H1 (cell line): ENCODE data around the gene SORCS3. TPM values are rescaled to one million over a fixed set of nuclear protein-coding genes. Genes with fewer than 3 reads are reported as not detected.

Source experiments
- CTCF ChIA-PET: fragments of 300-600 bp; sonication (Branson Sonifier 250); formaldehyde crosslinking; loops from one replicate; lab custom pipeline; 2021; ENCODE audit not compliant: partially characterized antibody; lab: Charles Lee
- POLR2A ChIA-PET: fragments of 300-600 bp; sonication (Branson Sonifier 250); formaldehyde crosslinking; loops from one replicate; lab custom pipeline; 2021; ENCODE audit warnings: inconsistent platforms; ENCODE audit not compliant: partially characterized antibody; lab: Charles Lee
- DNase-seq, 2 experiments: peaks; one replicate each; pipeline versions ENCODE4 v3.0.0 to v3.0.0-alpha.2; 2010 to 2022; ENCODE audit warnings: low spot score in 2 of 2, low read depth in 1 of 2, mixed read lengths in 1 of 2
- FAIRE-seq: peaks from 2 replicates; lab custom pipeline; 2011; peaks lifted over from hg19 to GRCh38; lab: Jason Lieb, UNC
- H2AFZ ChIP-seq: 2 replicates; pipeline ENCODE4 v1.8.1; 2012; ENCODE audit warnings: low read length, inconsistent platforms
- H2AK5ac ChIP-seq: 2 replicates; pipeline ENCODE4 v1.6.1; 2013; ENCODE audit warnings: low read depth, low read length
- H2BK120ac ChIP-seq: replicated peaks from 2 replicates; pipeline ENCODE3; 2013; ENCODE audit warnings: low read depth, low read length, inconsistent platforms
- H2BK12ac ChIP-seq: 2 replicates; pipeline ENCODE4 v1.6.1; 2013; ENCODE audit warnings: low read depth, low read length
- H2BK15ac ChIP-seq: 2 replicates; pipeline ENCODE4 v1.6.1; 2013; ENCODE audit warnings: low read length
- H2BK20ac ChIP-seq: 2 replicates; pipeline ENCODE4 v1.6.1; 2013; ENCODE audit warnings: low read length
- H2BK5ac ChIP-seq: 2 replicates; pipeline ENCODE4 v1.6.1; 2013; ENCODE audit warnings: low read depth, low read length
- H3K14ac ChIP-seq: 2 replicates; pipeline ENCODE4 v1.6.1; 2013; ENCODE audit warnings: inconsistent platforms; ENCODE audit not compliant: insufficient read length
- H3K18ac ChIP-seq: 2 replicates; pipeline ENCODE4 v1.6.1; 2013; ENCODE audit warnings: low read length; ENCODE audit errors: extremely low read depth
- H3K23ac ChIP-seq: 2 replicates; pipeline ENCODE4 v1.6.1; 2013; ENCODE audit warnings: inconsistent platforms; ENCODE audit not compliant: insufficient read length
- H3K23me2 ChIP-seq: 2 replicates; pipeline ENCODE4 v1.6.1; 2013; ENCODE audit warnings: low read depth, low read length
- H3K27ac ChIP-seq: 2 replicates; pipeline ENCODE4 v1.6.1; 2011; ENCODE audit warnings: low read depth, low read length, inconsistent platforms
- H3K27me3 ChIP-seq, 4 experiments: replicated peaks in 1 of 4; 1 replicate in 1 of 4; 2 replicates in 3 of 4; pipeline versions ENCODE4 v1.6.1 to v1.8.1; 2011 to 2013; ENCODE audit warnings: low read length in 3 of 4, mild to moderate bottlenecking in 3 of 4, inconsistent platforms in 2 of 4, mixed read lengths in 2 of 4, moderate library complexity in 1 of 4; ENCODE audit not compliant: control insufficient read depth in 3 of 4, insufficient read depth in 3 of 4; ENCODE audit errors: extremely low read depth in 1 of 4
- H3K36me3 ChIP-seq, 4 experiments: 2 replicates each; pipeline versions ENCODE4 v1.6.1 to v1.8.1; 2011 to 2013; ENCODE audit warnings: mild to moderate bottlenecking in 4 of 4, low read length in 3 of 4, moderate library complexity in 2 of 4, control low read depth in 1 of 4, inconsistent platforms in 1 of 4; ENCODE audit not compliant: insufficient read depth in 4 of 4, control insufficient read depth in 2 of 4
- H3K4ac ChIP-seq: replicated peaks from 2 replicates; pipeline ENCODE3; 2013; ENCODE audit warnings: low read length, low read depth, mixed read lengths, inconsistent platforms; ENCODE audit not compliant: insufficient read length
- H3K4me1 ChIP-seq, 4 experiments: replicated peaks in 1 of 4; 1 replicate in 1 of 4; 2 replicates in 3 of 4; pipeline versions ENCODE4 v1.6.1 to v1.8.1; 2011 to 2013; ENCODE audit warnings: low read length in 3 of 4, inconsistent platforms in 2 of 4, mixed read lengths in 1 of 4; ENCODE audit not compliant: insufficient read depth in 4 of 4, control insufficient read depth in 3 of 4
- H3K4me2 ChIP-seq, 2 experiments: 2 replicates each; pipeline versions ENCODE4 v1.6.1 to v1.8.1; 2011 to 2013; ENCODE audit warnings: low read depth in 2 of 2, low read length in 2 of 2, control low read depth in 1 of 2, inconsistent platforms in 1 of 2, mild to moderate bottlenecking in 1 of 2; ENCODE audit not compliant: insufficient read depth in 1 of 2
- H3K4me3 ChIP-seq, 4 experiments: fragments of 200-600, 300-600 bp in 1 of 4; sonication (generic), shearing (Covaris generic), sonication (Bioruptor Twin) in 1 of 4; 2 replicates each; pipeline versions ENCODE4 v1.5.1 to v1.8.1; 2011 to 2016; ENCODE audit warnings: low read length in 4 of 4, low read depth in 3 of 4, control low read depth in 2 of 4, inconsistent platforms in 2 of 4, mild to moderate bottlenecking in 2 of 4, mixed read lengths in 1 of 4, moderate library complexity in 1 of 4; ENCODE audit not compliant: insufficient read depth in 2 of 4; ENCODE audit errors: extremely low read depth in 1 of 4
- H3K56ac ChIP-seq: replicated peaks from 2 replicates; pipeline ENCODE3; 2013; ENCODE audit warnings: low read depth, mild to moderate bottlenecking, mixed read lengths, low read length, inconsistent platforms; ENCODE audit not compliant: insufficient read length
- H3K79me1 ChIP-seq: 2 replicates; pipeline ENCODE4 v1.6.1; 2013; ENCODE audit warnings: low read depth, low read length, control low read depth
- H3K79me2 ChIP-seq, 2 experiments: 2 replicates each; pipeline versions ENCODE4 v1.6.1 to v1.8.1; 2012 to 2013; ENCODE audit warnings: low read length in 2 of 2, mild to moderate bottlenecking in 2 of 2, inconsistent platforms in 1 of 2; ENCODE audit not compliant: insufficient read depth in 2 of 2, control insufficient read depth in 1 of 2
- H3K9ac ChIP-seq, 4 experiments: replicated peaks in 1 of 4; 1 replicate in 1 of 4; 2 replicates in 3 of 4; pipeline versions ENCODE4 v1.6.1 to v1.8.1; 2011 to 2013; ENCODE audit warnings: low read depth in 3 of 4, low read length in 3 of 4, control low read depth in 2 of 4, mild to moderate bottlenecking in 2 of 4, moderate library complexity in 2 of 4, inconsistent platforms in 1 of 4; ENCODE audit errors: extremely low read depth in 1 of 4
- H3K9me3 ChIP-seq, 2 experiments: 2 replicates each; pipeline versions ENCODE4 v1.6.1 to v1.8.1; 2012 to 2013; ENCODE audit warnings: mild to moderate bottlenecking in 2 of 2, moderate library complexity in 2 of 2, control low read depth in 1 of 2, inconsistent platforms in 1 of 2, low read depth in 1 of 2, low read length in 1 of 2, mixed read lengths in 1 of 2; ENCODE audit not compliant: insufficient read depth in 2 of 2
- H4K20me1 ChIP-seq, 2 experiments: replicated peaks in 1 of 2; 2 replicates each; pipeline versions ENCODE3 to v1.8.1; 2011 to 2013; ENCODE audit warnings: inconsistent platforms in 2 of 2, low read length in 2 of 2, mild to moderate bottlenecking in 1 of 2; ENCODE audit not compliant: insufficient read depth in 2 of 2, control insufficient read depth in 1 of 2
- H4K5ac ChIP-seq: 2 replicates; pipeline ENCODE4 v1.6.1; 2013; ENCODE audit warnings: low read length, low read depth, mixed read lengths, inconsistent platforms; ENCODE audit not compliant: insufficient read length
- H4K8ac ChIP-seq: 2 replicates; pipeline ENCODE4 v1.8.0; 2013; ENCODE audit warnings: mild to moderate bottlenecking, moderate library complexity, low read length, inconsistent platforms; ENCODE audit not compliant: insufficient read depth; ENCODE audit errors: extremely low read depth
- H4K91ac ChIP-seq: replicated peaks from 2 replicates; pipeline ENCODE3; 2013; ENCODE audit warnings: low read length, mixed read lengths, inconsistent platforms; ENCODE audit not compliant: insufficient read length
- ATF2 ChIP-seq: IDR thresholded peaks from 2 replicates; pipeline ENCODE4 v1.6.1; 2012; ENCODE audit warnings: low read length, inconsistent platforms
- JUND ChIP-seq: IDR thresholded peaks from 2 replicates; pipeline ENCODE4 v1.6.1; 2011; ENCODE audit warnings: mild to moderate bottlenecking, improper control_type of control experiment, low read length
- KDM4A ChIP-seq: IDR thresholded peaks from one replicate; pipeline ENCODE4 v1.7.1; 2012; ENCODE audit warnings: low read depth, mild to moderate bottlenecking, moderate library complexity, low read length, inconsistent platforms; ENCODE audit not compliant: severe bottlenecking
- NANOG ChIP-seq: IDR thresholded peaks from 2 replicates; pipeline ENCODE4 v1.6.1; 2011; ENCODE audit warnings: low read length, low read depth, mild to moderate bottlenecking, inconsistent platforms; ENCODE audit not compliant: insufficient read depth, poor library complexity, severe bottlenecking
- WGBS, 2 experiments: shearing (Covaris generic) in 1 of 2; methylation state at CpG; one replicate each; pipeline versions ENCODE4 v1.1.6 to v1.1.7; 2013 to 2015; ENCODE audit warnings: low lambda C conversion rate in 2 of 2, mixed read lengths in 2 of 2, inconsistent platforms in 1 of 2, low coverage in 1 of 2, missing lambda C conversion rate in 1 of 2; ENCODE audit not compliant: insufficient replicate concordance in 2 of 2, insufficient coverage in 1 of 2, insufficient read length in 1 of 2; ENCODE audit errors: extremely low coverage in 1 of 2, missing lambda C conversion rate in 1 of 2; 5-methylcytosine and 5-hydroxymethylcytosine counted together
- polyA plus RNA-seq, 7 experiments: library from polyadenylated mRNA; depleted of rRNA in 3 of 7; stranded (reverse) in 5 of 7; unstranded in 2 of 7; fragments of >200 nt in 5 of 7; fragments of 200-250 nt in 2 of 7; gene quantifications; 1 replicate in 5 of 7; 2 replicates in 1 of 7; 4 replicates in 1 of 7; pipeline versions ENCODE4 v1.2.1 to v1.2.3, GENCODE V29; 2011 to 2013; ENCODE audit warnings: missing spikeins in 2 of 7, mixed read lengths in 2 of 7
- total RNA-seq: library from RNA; stranded (reverse); fragmentation: NEBNext Ultra II Directional; extraction: Animal tissue kit (Norgen Biotek cat#: 25700); gene quantifications from 2 replicates; pipeline ENCODE4 v1.2.1, GENCODE V29; 2021

SORCS3 gene
- total and polyA plus RNA-seq, 2 of the 8 experiments (the other 6 are each of a cell fraction or from before 2014, with no cell fraction given): 0.26 to 0.88 TPM

- H3K56ac ChIP-seq: no peak overlapping the region
- FAIRE-seq: no peak
- no peak overlapping the region for H3K4ac ChIP-seq
- no peak overlapping the region for H2BK15ac ChIP-seq
- H4K91ac ChIP-seq: no peak overlapping the region
- no peaks in the 10 kb centered on the region; a peak in 1 of 7 replicates for H3K27me3 ChIP-seq
- no peak overlapping the region for H3K14ac ChIP-seq
- 89% methylated on average over 7 of the region's 7 CpGs; no CpG with 5 or more reads in 1 of the 2 experiments for WGBS, 2 experiments
- no peak overlapping the region for H3K27ac ChIP-seq
- no peak overlapping the region for H2BK12ac ChIP-seq
- H2BK5ac ChIP-seq: no peak overlapping the region
- no peaks in the 10 kb centered on the region for H3K9me3 ChIP-seq
- TF ChIP-seq NANOG: no peak
- TF ChIP-seq ATF2: no peak
- TF ChIP-seq JUND: no peak
- no peak for TF ChIP-seq KDM4A
- H3K79me1 ChIP-seq: no peaks in the 10 kb centered on the region
- no peak overlapping the region for H3K23ac ChIP-seq
- no peak overlapping the region for H2AFZ ChIP-seq
- no peak overlapping the region for H3K18ac ChIP-seq
- H3K23me2 ChIP-seq: no peaks in the 10 kb centered on the region
- POLR2A ChIA-PET: no interaction called here
- H4K8ac ChIP-seq: no peak overlapping the region
- no peaks in the 10 kb centered on the region for H3K79me2 ChIP-seq
- no peak overlapping the region for H2AK5ac ChIP-seq
- DNase-seq: no peak
- H3K4me1 ChIP-seq: peaks cover 0 to 8% (median 3%) of the 10 kb centered on the region in 4 experiments; a peak in 4 of 7 replicates
- no peak overlapping the region for H2BK20ac ChIP-seq
- H4K20me1 ChIP-seq: no peaks in the 10 kb centered on the region
- H4K5ac ChIP-seq: no peak overlapping the region
- H3K4me2 ChIP-seq: no peak overlapping the region
- no peak overlapping the region for H2BK120ac ChIP-seq
- CTCF ChIA-PET: interaction anchor here (1.2 to 1.6 kb wide), 4 partner anchors 16 to 165 kb away, joined by 3 to 4 read pairs (median 3); no protein-coding TSS in a partner anchor
- H3K4me3 ChIP-seq: no peak overlapping the region
- H3K36me3 ChIP-seq: no peaks in the 10 kb centered on the region; a peak in 1 of 8 replicates
- H3K9ac ChIP-seq: no peak overlapping the region
Observed at GRCh38 chr10:104807581-104808310, 166.7 kb downstream of the SORCS3 start.
